RWPE2 (cell line): Measurements from ENCODE around the gene GPR3.

Source experiments
- ATAC-seq: fragments of 200-7000 bp; cut with Tn5 transposase; 3 replicates; pipeline ENCODE4 v1.9.1; 2021; ENCODE audit warnings: low read depth
- DNase-seq: peaks from one replicate; pipeline ENCODE4 v3.0.0-alpha.2; 2020; ENCODE audit warnings: low spot score
- H3K27ac ChIP-seq: fragments of 450-650 bp; 2 replicates; pipeline ENCODE4 v1.5.1; 2017; ENCODE audit warnings: mild to moderate bottlenecking; ENCODE audit not compliant: poor library complexity, severe bottlenecking
- H3K27me3 ChIP-seq: fragments of 250-450 bp; sonication (Bioruptor Pico); 2 replicates; pipeline ENCODE4 v1.5.1; 2021; ENCODE audit warnings: mild to moderate bottlenecking, moderate library complexity; ENCODE audit not compliant: insufficient read depth, poor library complexity, severe bottlenecking
- H3K36me3 ChIP-seq: fragments of 250-450 bp; sonication (Bioruptor Pico); 2 replicates; pipeline ENCODE4 v1.5.1; 2020; ENCODE audit warnings: low read depth, mild to moderate bottlenecking, moderate library complexity
- H3K4me1 ChIP-seq: fragments of 250-450 bp; sonication (Bioruptor Pico); 2 replicates; pipeline ENCODE4 v1.5.1; 2021; ENCODE audit warnings: mild to moderate bottlenecking, moderate library complexity; ENCODE audit not compliant: insufficient read depth, poor library complexity, severe bottlenecking
- H3K4me3 ChIP-seq: fragments of 250-450 bp; sonication (Bioruptor Pico); 2 replicates; pipeline ENCODE4 v1.5.1; 2021; ENCODE audit warnings: mild to moderate bottlenecking, moderate library complexity; ENCODE audit not compliant: severe bottlenecking
- H3K9me3 ChIP-seq: fragments of 250-450 bp; sonication (Bioruptor Pico); 2 replicates; pipeline ENCODE4 v1.5.1; 2021; ENCODE audit warnings: mild to moderate bottlenecking, moderate library complexity; ENCODE audit not compliant: severe bottlenecking
- TF ChIP-seq, protein P1 (sequence below): fragments of 450-650 bp; IDR thresholded peaks from one replicate; pipeline ENCODE4 v1.5.1; 2017; ENCODE audit warnings: mild to moderate bottlenecking, moderate library complexity; ENCODE audit not compliant: poor library complexity, severe bottlenecking

GPR3 gene

GRCh38 chr1:27379564-27380122 lies 12.8 kb upstream of the GPR3 start:
- DNase-seq: no peak
- no peaks in the 10 kb centered on the region for H3K36me3 ChIP-seq
- H3K27ac ChIP-seq: no peak overlapping the region
- no peak for ATAC-seq
- H3K9me3 ChIP-seq: no peaks in the 10 kb centered on the region
- H3K27me3 ChIP-seq: no peaks in the 10 kb centered on the region
- TF ChIP-seq, protein P1, sequence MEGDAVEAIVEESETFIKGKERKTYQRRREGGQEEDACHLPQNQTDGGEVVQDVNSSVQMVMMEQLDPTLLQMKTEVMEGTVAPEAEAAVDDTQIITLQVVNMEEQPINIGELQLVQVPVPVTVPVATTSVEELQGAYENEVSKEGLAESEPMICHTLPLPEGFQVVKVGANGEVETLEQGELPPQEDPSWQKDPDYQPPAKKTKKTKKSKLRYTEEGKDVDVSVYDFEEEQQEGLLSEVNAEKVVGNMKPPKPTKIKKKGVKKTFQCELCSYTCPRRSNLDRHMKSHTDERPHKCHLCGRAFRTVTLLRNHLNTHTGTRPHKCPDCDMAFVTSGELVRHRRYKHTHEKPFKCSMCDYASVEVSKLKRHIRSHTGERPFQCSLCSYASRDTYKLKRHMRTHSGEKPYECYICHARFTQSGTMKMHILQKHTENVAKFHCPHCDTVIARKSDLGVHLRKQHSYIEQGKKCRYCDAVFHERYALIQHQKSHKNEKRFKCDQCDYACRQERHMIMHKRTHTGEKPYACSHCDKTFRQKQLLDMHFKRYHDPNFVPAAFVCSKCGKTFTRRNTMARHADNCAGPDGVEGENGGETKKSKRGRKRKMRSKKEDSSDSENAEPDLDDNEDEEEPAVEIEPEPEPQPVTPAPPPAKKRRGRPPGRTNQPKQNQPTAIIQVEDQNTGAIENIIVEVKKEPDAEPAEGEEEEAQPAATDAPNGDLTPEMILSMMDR: no peak
- no peak overlapping the region for H3K4me3 ChIP-seq
- H3K4me1 ChIP-seq: no peaks in the 10 kb centered on the region

DNA sequence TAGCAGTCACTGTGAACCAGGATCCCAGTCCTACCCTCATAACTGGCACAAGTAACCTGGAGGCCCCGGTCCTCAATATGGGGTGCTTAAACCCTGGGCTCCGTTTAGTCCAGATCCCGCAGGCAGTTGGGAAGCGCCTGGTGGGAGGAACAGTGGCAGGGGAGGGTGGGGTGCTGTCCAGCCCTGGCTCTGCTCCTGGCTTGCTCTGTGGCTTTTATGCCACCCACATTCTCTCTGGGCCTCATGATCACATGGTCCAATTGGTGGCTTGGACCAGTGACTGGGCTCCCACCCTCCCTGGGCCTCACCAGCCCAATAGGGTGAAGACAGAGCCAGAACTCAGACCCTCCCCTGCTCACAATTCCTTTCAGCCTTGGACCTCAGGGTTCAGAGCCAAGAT lies 12.2 kb upstream of the GPR3 start:
- TF ChIP-seq, protein P1: no peak
- no peak for ATAC-seq
- no peaks in the 10 kb centered on the region for H3K36me3 ChIP-seq
- H3K4me3 ChIP-seq: no peak overlapping the region
- no peaks in the 10 kb centered on the region for H3K9me3 ChIP-seq
- no peak overlapping the region for H3K27ac ChIP-seq
- H3K27me3 ChIP-seq: no peaks in the 10 kb centered on the region
- no peak for DNase-seq
- H3K4me1 ChIP-seq: no peaks in the 10 kb centered on the region

DNA sequence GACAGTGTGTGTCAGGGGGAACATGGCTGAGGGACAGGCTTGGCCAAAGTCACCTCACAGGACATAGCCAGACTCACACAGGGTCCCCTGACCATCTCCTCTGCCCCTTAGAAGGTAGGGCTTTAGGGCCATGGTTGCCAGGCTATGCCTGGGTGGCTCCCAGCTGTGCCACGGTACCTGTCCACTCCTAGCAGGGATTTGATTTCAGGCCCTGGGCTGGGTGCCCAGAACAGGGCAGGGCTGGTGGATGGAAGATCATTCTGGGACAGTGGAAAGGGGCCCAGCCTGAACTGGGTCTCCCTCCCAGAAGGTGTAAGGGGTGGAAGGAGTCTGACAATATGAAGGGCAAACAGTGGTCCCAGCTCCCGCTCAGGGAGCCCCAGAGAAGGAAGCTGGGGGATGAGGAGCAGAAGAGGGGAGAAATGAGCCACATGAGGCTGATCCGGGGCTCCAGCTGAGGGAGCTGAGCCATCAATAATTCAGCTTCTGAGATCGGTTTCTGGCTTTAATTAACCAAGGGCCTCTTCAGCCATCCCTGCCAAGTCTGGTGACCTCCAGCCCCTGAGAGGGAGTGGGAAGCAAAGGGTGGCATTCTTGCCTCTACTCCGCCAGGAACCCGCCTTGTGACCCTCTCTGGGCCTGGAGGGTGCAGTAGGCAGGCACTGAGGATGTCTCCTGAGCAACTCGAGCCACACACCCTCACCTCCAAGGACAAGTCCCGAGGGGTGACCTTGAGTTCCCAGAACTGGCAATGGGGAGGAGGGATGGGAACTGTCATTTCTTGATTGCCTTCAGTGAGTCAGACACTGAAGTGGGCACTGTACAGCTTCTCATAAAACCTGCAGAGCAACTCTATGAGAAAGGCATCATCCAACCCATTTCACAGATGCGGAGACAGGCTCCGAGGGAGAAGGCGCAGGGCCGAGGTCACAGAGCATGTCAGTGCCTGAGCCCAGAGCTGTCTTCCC lies 11.4 kb upstream of the GPR3 start:
- DNase-seq (no peak), ATAC-seq (no peak)

DNA sequence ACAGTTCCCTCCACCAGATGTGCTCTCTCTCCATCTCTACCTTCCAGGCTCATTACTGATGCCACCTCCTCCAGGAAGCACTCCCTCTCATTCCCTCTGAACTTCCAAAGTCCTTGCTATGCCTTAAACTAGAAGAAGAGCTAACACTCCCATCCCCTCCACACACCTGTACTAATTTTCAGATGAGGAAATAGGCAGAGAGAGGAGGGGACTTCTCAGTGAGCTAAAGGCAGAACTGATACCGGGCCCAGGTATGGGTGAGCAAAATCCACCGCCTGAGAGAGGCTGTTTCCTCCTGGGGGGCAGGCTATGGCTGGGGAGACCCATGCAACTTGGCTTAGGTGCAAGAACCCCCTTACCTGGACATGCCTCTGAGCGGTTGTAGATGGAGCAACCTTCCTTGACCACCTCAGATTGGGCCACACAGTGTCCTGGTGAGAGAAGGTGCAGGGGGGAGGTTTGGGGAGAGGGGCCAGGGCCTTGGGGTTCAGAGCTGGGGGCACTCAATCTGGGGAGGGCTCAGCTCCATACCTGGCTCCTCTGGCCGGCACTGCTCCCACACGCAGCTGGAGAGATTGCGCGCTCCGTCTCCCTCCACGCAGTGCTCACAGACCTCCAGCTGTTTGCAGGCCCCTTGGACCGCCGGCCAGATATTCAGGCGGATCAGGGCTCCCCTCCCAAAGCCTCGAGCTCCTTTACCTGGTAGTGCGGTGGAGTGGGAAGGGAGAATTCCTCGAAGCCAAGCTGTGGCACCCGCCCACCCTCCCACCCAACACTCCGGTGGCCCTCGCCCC lies 10.3 kb upstream of the GPR3 start:
- no peak for DNase-seq
- no peaks in the 10 kb centered on the region for H3K9me3 ChIP-seq
- H3K27ac ChIP-seq: no peak overlapping the region
- H3K36me3 ChIP-seq: no peaks in the 10 kb centered on the region
- ATAC-seq: no peak
- no peaks in the 10 kb centered on the region for H3K27me3 ChIP-seq
- TF ChIP-seq, protein P1: no peak
- no peak overlapping the region for H3K4me3 ChIP-seq
- H3K4me1 ChIP-seq: no peaks in the 10 kb centered on the region

More for the DNA sequence above, 11.4 kb upstream of the GPR3 start:
- TF ChIP-seq, protein P1: no peak
- Histone ChIP-seq H3K9me3 (no peaks in the 10 kb centered on the region), H3K4me1 (no peaks in the 10 kb centered on the region), H3K36me3 (no peaks in the 10 kb centered on the region), H3K27ac (no peak overlapping the region), H3K27me3 (no peaks in the 10 kb centered on the region), H3K4me3 (no peak overlapping the region)
